ENCODE measurements around the gene MYT1. TPM values are rescaled to one million over a fixed set of nuclear protein-coding genes. Genes with fewer than 3 reads are reported as not detected.

The MYT1 gene
- total and polyA plus RNA-seq, 2 donors (not counting 1 experiment from before 2014, with no cell fraction given): not detected

- no peaks in the 10 kb centered on the region for H4K20me1 ChIP-seq (ENCODE audit: control insufficient read depth, extremely low read depth, insufficient read depth, low read length)
- H2AFZ ChIP-seq (ENCODE audit: low read length): no peak overlapping the region
- peaks cover 18% of the 10 kb centered on the region for H3K27me3 ChIP-seq (ENCODE audit: control insufficient read depth, insufficient read depth, low read length)
- TF ChIP-seq EZH2 (IDR thresholded peaks at IDR 0.05; ENCODE audit: low read length, missing control alignments) (no peak), CTCF (conservative IDR thresholded peaks at IDR 0.05 in 1 of 2, IDR thresholded peaks at IDR 0.05 in 1 of 2; ENCODE audit: low read depth in 1 of 2, low read length in 2 of 2) (no peak)
- H3K4me2 ChIP-seq (ENCODE audit: extremely low read depth, insufficient read depth, low read length): no peak overlapping the region
- H3K9ac ChIP-seq (ENCODE audit: insufficient read depth, low read length): no peak overlapping the region
- no peak for DNase-seq (ENCODE audit: low read depth in 2 of 2)
- H3K9me3 ChIP-seq (ENCODE audit: control insufficient read depth, insufficient read depth, low read depth, low read length): no peaks in the 10 kb centered on the region
- H3K4me3 ChIP-seq (replicated peaks in 1 of 4; ENCODE audit: control extremely low read depth in 1 of 4, insufficient read depth in 1 of 4, low read depth in 3 of 4, low read length in 4 of 4): no peak overlapping the region
- H3K79me2 ChIP-seq (ENCODE audit: control insufficient read depth, insufficient read depth, low read length): no peaks in the 10 kb centered on the region
- H3K27ac ChIP-seq (ENCODE audit: insufficient read depth, low read length): no peak overlapping the region
- H3K36me3 ChIP-seq (ENCODE audit: control insufficient read depth, insufficient read depth, low read length): no peaks in the 10 kb centered on the region
- H3K4me1 ChIP-seq (ENCODE audit: control insufficient read depth, extremely low read depth, insufficient read depth, low read length): no peaks in the 10 kb centered on the region
Measured at GRCh38 chr20:64171211-64171610, 7.0 kb downstream of the MYT1 start.

- no peaks in the 10 kb centered on the region for H3K36me3 ChIP-seq (ENCODE audit: control insufficient read depth, insufficient read depth, low read length)
- no peaks in the 10 kb centered on the region for H3K79me2 ChIP-seq (ENCODE audit: control insufficient read depth, insufficient read depth, low read length)
- no peak overlapping the region for H3K4me3 ChIP-seq (replicated peaks in 1 of 4; ENCODE audit: control extremely low read depth in 1 of 4, insufficient read depth in 1 of 4, low read depth in 3 of 4, low read length in 4 of 4)
- H3K27me3 ChIP-seq (ENCODE audit: control insufficient read depth, insufficient read depth, low read length): peaks cover 17% of the 10 kb centered on the region
- H3K27ac ChIP-seq (ENCODE audit: insufficient read depth, low read length): no peak overlapping the region
- H4K20me1 ChIP-seq (ENCODE audit: control insufficient read depth, extremely low read depth, insufficient read depth, low read length): no peaks in the 10 kb centered on the region
- DNase-seq (ENCODE audit: low read depth in 2 of 2): no peak
- TF ChIP-seq EZH2 (IDR thresholded peaks at IDR 0.05; ENCODE audit: low read length, missing control alignments) (no peak), CTCF (conservative IDR thresholded peaks at IDR 0.05 in 1 of 2, IDR thresholded peaks at IDR 0.05 in 1 of 2; ENCODE audit: low read depth in 1 of 2, low read length in 2 of 2) (no peak)
- H3K4me2 ChIP-seq (ENCODE audit: extremely low read depth, insufficient read depth, low read length): no peak overlapping the region
- H3K4me1 ChIP-seq (ENCODE audit: control insufficient read depth, extremely low read depth, insufficient read depth, low read length): no peaks in the 10 kb centered on the region
- H2AFZ ChIP-seq (ENCODE audit: low read length): no peak overlapping the region
- H3K9ac ChIP-seq (ENCODE audit: insufficient read depth, low read length): no peak overlapping the region
- no peaks in the 10 kb centered on the region for H3K9me3 ChIP-seq (ENCODE audit: control insufficient read depth, insufficient read depth, low read depth, low read length)
Measured at GRCh38 chr20:64173116-64173515, 8.9 kb downstream of the MYT1 start.

DNA sequence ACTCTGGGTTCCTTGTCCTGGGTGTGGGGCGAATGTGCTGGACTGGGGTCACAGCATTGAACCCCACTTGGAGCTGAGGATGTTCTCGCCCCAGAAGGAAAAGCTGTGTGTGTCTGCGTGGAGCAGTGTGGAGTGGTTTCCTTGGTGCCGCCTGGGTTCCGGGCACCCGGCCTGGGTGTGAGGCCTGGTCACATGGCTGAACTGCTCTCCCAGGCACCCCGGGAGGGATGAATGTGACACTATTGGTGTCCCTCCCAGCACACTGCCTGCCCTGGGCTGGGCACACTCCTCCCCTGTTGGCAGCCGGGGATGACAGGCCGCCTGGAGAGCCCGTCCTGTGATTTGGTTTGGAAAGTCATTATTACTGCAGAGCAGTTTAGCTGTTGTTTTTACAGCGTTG, 12.3 kb downstream of the MYT1 start:
- TF ChIP-seq EZH2 (IDR thresholded peaks at IDR 0.05; ENCODE audit: low read length, missing control alignments): no peak
- TF ChIP-seq CTCF (conservative IDR thresholded peaks at IDR 0.05 in 1 of 2, IDR thresholded peaks at IDR 0.05 in 1 of 2; ENCODE audit: low read depth in 1 of 2, low read length in 2 of 2): no peak
- Histone ChIP-seq H3K4me3 (replicated peaks in 1 of 4; ENCODE audit: control extremely low read depth in 1 of 4, insufficient read depth in 1 of 4, low read depth in 3 of 4, low read length in 4 of 4) (no peak overlapping the region), H3K27me3 (ENCODE audit: control insufficient read depth, insufficient read depth, low read length) (peaks cover 10% of the 10 kb centered on the region)

More for the DNA sequence above, 12.3 kb downstream of the MYT1 start:
- H3K4me1 ChIP-seq (ENCODE audit: control insufficient read depth, extremely low read depth, insufficient read depth, low read length): no peaks in the 10 kb centered on the region
- H2AFZ ChIP-seq (ENCODE audit: low read length): no peak overlapping the region
- H3K9ac ChIP-seq (ENCODE audit: insufficient read depth, low read length): no peak overlapping the region
- DNase-seq (ENCODE audit: low read depth in 2 of 2): no peak
- no peak overlapping the region for H3K4me2 ChIP-seq (ENCODE audit: extremely low read depth, insufficient read depth, low read length)
- H3K9me3 ChIP-seq (ENCODE audit: control insufficient read depth, insufficient read depth, low read depth, low read length): no peaks in the 10 kb centered on the region
- H4K20me1 ChIP-seq (ENCODE audit: control insufficient read depth, extremely low read depth, insufficient read depth, low read length): no peaks in the 10 kb centered on the region
- no peak overlapping the region for H3K27ac ChIP-seq (ENCODE audit: insufficient read depth, low read length)
- H3K79me2 ChIP-seq (ENCODE audit: control insufficient read depth, insufficient read depth, low read length): no peaks in the 10 kb centered on the region
- H3K36me3 ChIP-seq (ENCODE audit: control insufficient read depth, insufficient read depth, low read length): no peaks in the 10 kb centered on the region
